HT1080 (cell line): ENCODE data around the gene PPP2R2B. TPM values are rescaled to one million over a fixed set of nuclear protein-coding genes. Genes with fewer than 3 reads are reported as not detected.

ENCODE experiments used
- DNase-seq: peaks from one replicate; pipeline ENCODE4 v3.0.0-alpha.2; 2015; ENCODE audit warnings: low read depth
- total RNA-seq: library from RNA; depleted of rRNA; stranded (reverse); fragments of >200 nt; shearing (Covaris generic); gene quantifications from 2 replicates; pipeline ENCODE4 v1.2.3, GENCODE V29; 2014

The PPP2R2B gene
- total RNA-seq, 1 experiment from 2014 or later = not detected

- no peak for DNase-seq
These were observed 173.4 kb downstream of the PPP2R2B start for GRCh38 chr5:146704949-146705665.

DNA sequence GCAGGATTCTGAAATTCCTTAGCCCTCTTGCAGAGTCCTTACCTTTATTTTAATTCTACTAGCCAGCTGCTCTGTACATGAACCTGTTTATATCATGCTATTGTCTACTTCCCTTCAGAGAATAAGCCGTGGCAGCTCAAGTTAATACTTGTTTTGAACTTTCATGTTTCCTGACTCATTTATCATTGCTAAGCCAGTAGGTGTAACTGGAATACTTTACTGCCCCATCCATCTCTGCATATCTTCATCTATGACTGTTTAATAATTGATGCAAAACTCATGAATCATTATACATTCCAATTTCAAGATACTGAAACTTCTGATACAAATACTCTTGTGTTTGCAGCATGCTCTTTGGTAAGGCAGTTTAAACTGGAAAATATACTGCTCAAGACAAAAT, 174.7 kb downstream of the PPP2R2B start:
- no peak for DNase-seq

DNA sequence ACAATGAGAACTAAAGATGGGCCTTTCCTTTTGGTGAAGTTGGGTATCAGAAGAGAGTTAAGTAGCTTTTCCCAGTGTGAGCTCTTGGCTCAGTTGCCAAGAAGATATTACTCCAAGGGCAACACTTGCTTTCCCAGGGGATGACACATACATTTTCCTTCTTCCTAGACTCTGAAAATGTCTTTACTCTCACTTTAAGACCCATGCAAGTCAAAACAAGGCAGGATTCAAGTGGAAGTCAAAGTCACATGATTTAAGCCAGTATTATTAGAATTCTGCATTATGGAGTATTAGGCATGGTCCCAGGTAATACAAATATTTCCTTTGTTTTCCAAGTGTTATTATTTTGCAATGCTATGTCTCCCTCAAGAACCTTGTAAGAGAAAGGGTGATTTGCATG, 175.1 kb downstream of the PPP2R2B start:
- DNase-seq = no peak

DNA sequence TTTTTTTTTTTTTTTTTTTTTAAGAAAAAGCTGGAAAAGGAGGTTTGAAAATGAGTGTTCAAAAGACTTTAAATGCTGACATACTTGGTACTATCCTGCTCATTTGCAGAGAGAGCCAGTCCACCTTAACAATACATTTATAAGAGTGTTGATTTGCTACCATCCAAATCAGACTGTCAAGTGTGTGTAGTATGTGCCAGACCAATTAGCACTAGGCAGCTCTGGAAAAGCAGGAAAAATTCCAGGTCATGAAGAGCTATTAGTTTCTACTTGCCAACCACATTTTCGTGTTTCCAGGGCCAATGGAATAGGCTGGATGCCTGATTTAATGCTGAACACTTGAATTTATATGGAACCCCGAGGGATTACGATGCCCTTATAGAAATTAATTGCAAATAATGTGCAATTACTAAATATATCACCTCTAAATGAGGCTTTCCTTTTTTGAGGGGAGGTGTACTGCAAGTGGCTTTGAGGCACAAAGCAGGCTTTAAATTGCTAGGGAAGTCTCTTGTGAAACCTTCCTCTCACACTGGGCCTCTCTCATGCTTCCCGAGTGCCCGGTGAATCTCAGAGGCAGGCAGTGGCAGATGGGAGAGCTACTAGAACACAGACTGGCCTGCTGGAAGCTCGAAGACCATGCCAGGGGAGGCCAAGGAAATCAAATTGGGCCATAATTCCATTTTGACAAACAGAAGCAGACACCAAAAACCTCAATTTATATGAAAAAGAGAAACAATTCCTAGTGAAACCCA, 178.7 kb downstream of the PPP2R2B start:
- DNase-seq = no peak

GRCh38 chr5:146699138-146699537, 179.4 kb downstream of the PPP2R2B start:
- DNase-seq = no peak

GRCh38 chr5:146698651-146699050, 179.9 kb downstream of the PPP2R2B start:
- DNase-seq = no peak

DNA sequence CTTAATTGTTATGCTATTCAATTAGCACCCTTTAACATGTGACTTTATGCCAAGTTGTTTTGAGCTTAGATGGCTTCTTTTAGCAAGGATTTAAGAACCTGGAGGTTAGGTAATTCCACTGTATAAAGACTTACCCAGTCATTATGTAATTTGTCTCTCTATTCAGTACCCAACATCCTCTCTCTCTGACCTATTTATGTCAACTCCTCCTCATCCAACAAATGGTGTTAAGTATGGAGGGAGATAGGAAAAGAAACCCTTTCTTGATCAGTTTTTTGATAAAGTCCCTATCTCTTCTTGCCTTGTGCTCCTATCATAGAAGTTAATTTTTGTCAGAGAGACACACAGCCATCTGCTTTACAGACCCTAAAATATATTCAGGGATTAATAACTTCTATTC, 181.3 kb downstream of the PPP2R2B start:
- no peak for DNase-seq

DNA sequence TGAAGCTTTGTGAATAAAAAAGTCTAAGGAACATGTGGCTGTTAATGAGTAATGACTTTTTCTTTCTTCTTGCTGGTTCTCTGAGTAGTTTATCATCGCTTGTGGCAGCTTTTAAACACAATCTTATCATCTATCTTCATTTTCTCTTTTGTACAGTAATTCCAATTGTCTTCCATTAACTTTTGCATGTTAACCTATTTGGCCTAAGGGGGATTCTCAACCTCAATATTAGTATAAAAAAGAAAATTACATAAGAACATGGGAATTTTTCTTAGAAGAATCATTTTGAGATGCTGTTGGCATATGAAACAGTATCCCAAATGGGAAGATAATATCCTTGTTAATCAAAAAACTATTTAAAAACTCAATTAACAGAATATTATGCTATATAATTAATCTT, 182.9 kb downstream of the PPP2R2B start:
- DNase-seq = no peak

GRCh38 chr5:146690880-146691355, 187.6 kb downstream of the PPP2R2B start:
- no peak for DNase-seq

- DNase-seq = no peak
These were observed 190.9 kb downstream of the PPP2R2B start for GRCh38 chr5:146687630-146688029.

- no peak for DNase-seq
These were observed 194.7 kb downstream of the PPP2R2B start for GRCh38 chr5:146683861-146684260.

GRCh38 chr5:146682899-146683532, 195.5 kb downstream of the PPP2R2B start:
- no peak for DNase-seq

DNA sequence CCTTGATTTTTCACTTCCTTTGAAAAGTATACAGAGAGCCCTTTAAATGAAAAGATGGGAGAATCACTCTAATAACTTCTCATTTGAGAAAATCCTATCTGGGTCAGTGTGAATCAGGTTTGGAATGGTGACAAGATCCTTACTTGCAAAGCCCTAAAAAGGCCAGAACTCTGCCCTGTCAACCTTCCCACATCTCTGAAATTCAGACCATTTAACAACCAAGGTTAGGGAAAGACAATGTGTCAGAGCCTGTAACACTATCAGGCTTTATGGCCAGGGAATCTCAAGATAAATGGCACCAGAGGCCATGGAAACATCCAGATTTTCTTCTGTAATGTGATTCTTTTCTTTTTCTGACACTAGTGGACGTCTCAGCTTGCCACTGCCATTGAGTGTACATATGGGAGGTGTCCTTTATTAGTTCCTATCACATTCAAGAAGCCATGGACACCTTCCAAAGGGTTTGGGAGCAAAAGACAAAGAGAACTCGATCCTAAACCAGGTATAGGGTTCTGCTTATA, 196.9 kb downstream of the PPP2R2B start:
- no peak for DNase-seq

DNA sequence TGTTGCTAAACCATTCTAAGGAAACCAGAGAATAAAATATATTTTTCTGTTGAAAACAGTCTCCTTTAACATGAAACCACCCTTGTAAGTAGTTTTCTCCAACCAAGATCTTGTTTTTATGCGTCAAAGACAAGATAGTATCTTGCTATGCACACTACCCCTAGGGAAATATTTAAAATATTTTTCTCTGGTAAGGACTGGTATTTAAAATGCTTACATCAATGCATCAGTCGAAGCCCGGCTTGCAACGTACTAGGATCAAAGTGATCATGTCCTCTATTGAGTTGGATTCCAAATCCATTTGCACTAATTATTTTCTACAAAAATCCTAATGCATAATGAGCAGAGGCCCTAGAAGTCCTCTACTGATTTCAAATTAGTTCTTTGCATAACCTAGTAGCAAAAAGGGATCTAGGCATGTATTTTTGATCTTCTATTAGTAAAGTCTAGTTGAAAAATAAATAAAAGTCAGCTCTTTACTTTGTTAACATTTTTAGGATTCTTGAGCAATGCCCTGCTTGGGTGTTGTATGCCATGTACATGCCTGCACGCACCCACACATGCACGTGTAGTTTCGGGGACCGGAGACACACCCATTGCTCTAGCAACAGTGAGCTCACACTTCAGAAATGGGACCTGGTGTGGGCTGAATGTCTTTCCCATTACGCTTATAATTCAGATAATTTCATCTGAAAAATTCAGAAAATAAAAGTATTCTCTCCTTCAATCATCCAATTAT, 197.5 kb downstream of the PPP2R2B start:
- no peak for DNase-seq

- no peak for DNase-seq
These were observed 202.9 kb downstream of the PPP2R2B start for GRCh38 chr5:146675636-146676035.

- DNase-seq = no peak
These were observed 205.7 kb downstream of the PPP2R2B start for GRCh38 chr5:146672866-146673265.

GRCh38 chr5:146671561-146672295, 206.8 kb downstream of the PPP2R2B start:
- DNase-seq = no peak

DNA sequence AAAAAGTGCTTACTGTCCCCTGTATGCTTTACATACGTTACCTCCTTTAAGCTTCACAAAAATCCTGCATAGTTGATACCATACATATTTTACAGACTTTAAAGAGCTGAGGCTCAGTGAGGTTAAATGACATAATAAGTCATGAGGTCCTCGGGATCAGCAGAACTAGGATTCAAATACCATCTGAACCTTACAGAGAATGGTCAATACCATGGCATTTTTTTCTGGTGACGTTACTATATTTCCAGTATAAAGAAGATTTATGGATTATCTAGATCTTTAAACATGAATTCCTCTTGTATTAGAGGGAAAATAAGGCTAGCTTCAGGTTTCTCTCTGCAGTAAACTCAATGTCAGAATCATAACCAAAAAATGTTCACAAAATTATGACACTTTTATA, 208.9 kb downstream of the PPP2R2B start:
- DNase-seq = no peak

DNA sequence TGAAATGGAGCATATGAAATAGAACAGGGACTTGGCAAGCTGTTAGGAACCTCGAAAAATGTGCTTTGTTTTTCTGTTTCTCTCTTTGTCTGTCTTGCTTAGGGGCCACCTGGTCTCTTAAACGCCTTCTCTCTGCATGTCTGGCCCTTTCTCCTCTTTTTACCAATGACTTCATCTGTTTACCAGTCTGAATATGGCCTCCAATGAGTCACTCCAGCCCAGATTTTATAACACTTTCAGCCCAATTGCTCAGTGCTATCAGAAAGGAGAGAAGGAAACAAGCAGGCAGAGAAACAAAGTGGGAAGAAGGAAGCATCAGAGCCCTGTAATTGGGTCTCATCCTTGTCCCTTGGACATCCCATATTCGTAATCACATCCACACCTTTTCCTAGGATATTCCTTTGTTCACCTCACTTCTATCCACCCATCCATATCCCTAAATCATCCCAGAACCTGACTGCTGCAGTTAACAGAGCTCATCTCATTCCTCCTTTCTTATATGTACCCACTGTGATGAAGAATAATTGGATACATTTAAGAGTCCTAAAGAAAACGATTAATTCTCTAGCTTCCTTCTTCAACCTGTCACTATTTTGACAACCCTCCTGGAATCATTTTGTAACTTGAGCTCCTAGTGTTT, 210.8 kb downstream of the PPP2R2B start:
- DNase-seq = peak; percentile 34

- peak; percentile 5 for DNase-seq
These were observed 216.3 kb downstream of the PPP2R2B start for GRCh38 chr5:146662229-146662628.
